A549 (cell line): ENCODE results near the gene MYRIP.

ENCODE experiments used
- CHD2 ChIP-seq: fragments of 150-350 bp; IDR thresholded peaks from 2 replicates; pipeline ENCODE4 v1.6.1; 2014; ENCODE audit warnings: low read length; ENCODE audit not compliant: partially characterized antibody
- JUN ChIP-seq, 2 experiments: fragments of >200 bp; sonication (Bioruptor Twin); formaldehyde crosslinking; IDR thresholded peaks; 2 replicates in 1 of 2; 3 replicates in 1 of 2; pipeline ENCODE4 v1.6.1; 2016 to 2017
- KDM5A ChIP-seq: fragments of 200-600 bp; sonication (generic); IDR thresholded peaks from 2 replicates; pipeline ENCODE4 v1.6.1; 2016; ENCODE audit warnings: antibody characterized with exemption, mild to moderate bottlenecking
- POLR2A ChIP-seq: IDR thresholded peaks from 2 replicates; pipeline ENCODE4 v1.6.1; 2012; ENCODE audit warnings: mild to moderate bottlenecking, low read length
- RAD21 ChIP-seq, 2 experiments: fragments of >200 bp in 1 of 2; sonication (Bioruptor Twin) in 1 of 2; formaldehyde crosslinking in 1 of 2; IDR thresholded peaks in 1 of 2; conservative IDR thresholded peaks in 1 of 2; 2 replicates in 1 of 2; 3 replicates in 1 of 2; pipeline ENCODE4 v1.6.1; 2012 to 2018; ENCODE audit warnings: inconsistent platforms in 1 of 2
- SREBF2 ChIP-seq: fragments of 450-650 bp; IDR thresholded peaks from 2 replicates; pipeline ENCODE4 v1.6.1; 2014; ENCODE audit warnings: mild to moderate bottlenecking, moderate library complexity
- TF ChIP-seq, protein P1 (sequence below): fragments of >200 bp; sonication (Bioruptor Twin); formaldehyde crosslinking; IDR thresholded peaks from 3 replicates; pipeline ENCODE4 v1.5.1; 2016
- TF ChIP-seq, protein P2 (sequence below): fragments of 450-650 bp; IDR thresholded peaks from 2 replicates; pipeline ENCODE4 v1.6.1; 2014; ENCODE audit warnings: antibody characterized with exemption

- TF ChIP-seq, protein P1, sequence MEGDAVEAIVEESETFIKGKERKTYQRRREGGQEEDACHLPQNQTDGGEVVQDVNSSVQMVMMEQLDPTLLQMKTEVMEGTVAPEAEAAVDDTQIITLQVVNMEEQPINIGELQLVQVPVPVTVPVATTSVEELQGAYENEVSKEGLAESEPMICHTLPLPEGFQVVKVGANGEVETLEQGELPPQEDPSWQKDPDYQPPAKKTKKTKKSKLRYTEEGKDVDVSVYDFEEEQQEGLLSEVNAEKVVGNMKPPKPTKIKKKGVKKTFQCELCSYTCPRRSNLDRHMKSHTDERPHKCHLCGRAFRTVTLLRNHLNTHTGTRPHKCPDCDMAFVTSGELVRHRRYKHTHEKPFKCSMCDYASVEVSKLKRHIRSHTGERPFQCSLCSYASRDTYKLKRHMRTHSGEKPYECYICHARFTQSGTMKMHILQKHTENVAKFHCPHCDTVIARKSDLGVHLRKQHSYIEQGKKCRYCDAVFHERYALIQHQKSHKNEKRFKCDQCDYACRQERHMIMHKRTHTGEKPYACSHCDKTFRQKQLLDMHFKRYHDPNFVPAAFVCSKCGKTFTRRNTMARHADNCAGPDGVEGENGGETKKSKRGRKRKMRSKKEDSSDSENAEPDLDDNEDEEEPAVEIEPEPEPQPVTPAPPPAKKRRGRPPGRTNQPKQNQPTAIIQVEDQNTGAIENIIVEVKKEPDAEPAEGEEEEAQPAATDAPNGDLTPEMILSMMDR, result no peak
- TF ChIP-seq KDM5A (no peak), RAD21 (conservative IDR thresholded peaks at IDR 0.05 in 1 of 2, IDR thresholded peaks at IDR 0.05 in 1 of 2) (no peak), JUN (IDR thresholded peaks at IDR 0.05) (no peak), POLR2A (no peak), SREBF2 (no peak), CHD2 (no peak)
- TF ChIP-seq, protein P2, sequence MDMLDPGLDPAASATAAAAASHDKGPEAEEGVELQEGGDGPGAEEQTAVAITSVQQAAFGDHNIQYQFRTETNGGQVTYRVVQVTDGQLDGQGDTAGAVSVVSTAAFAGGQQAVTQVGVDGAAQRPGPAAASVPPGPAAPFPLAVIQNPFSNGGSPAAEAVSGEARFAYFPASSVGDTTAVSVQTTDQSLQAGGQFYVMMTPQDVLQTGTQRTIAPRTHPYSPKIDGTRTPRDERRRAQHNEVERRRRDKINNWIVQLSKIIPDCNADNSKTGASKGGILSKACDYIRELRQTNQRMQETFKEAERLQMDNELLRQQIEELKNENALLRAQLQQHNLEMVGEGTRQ, result no peak
These were observed 109.9 kb downstream of the MYRIP start for GRCh38 chr3:39919281-39919680.
